ENCODE data around the gene CRIP1. TPM values are rescaled to one million over a fixed set of nuclear protein-coding genes. Genes with fewer than 3 reads are reported as not detected.

The CRIP1 gene
- total RNA-seq, 1 experiment from 2014 or later, result 6.9 TPM

DNA sequence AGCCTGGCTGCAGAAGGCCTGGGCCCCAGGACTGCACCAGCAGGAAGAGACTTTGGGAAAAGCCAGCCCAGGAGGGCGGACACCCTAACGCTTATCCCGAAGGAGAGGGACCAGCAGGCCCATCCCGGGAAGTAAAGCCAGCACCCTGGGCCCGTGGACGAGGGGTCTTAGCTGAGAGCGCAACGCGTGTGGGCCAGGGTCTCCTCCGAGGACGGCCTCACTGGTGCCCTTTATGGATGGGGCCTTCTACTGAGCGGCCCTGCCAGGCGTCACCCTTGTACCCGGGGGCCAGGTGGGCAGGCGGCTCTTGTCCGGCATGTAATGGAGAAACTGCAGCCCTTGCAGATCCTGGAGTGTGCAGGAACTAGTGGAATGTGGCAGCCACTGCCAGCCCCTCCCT is 18.4 kb downstream of the CRIP1 start:
- no peaks in the 10 kb centered on the region for H4K20me1 ChIP-seq (ENCODE audit: control insufficient read depth, insufficient read depth, insufficient read length)
- H2BK20ac ChIP-seq (ENCODE audit: low read depth, low read length, poor library complexity, severe bottlenecking), result no peak overlapping the region
- no peaks in the 10 kb centered on the region for H3K79me1 ChIP-seq (ENCODE audit: insufficient read depth, low read depth, low read length, poor library complexity, severe bottlenecking)
- Mint-ChIP-seq H3K4me1 (0 out of 4 replicates have a peak, but pooled peaks cover 0 to under 1% of the 10 kb centered on the region in 2 experiments), H3K27ac (no peak overlapping the region), H3K4me3 (no peak overlapping the region), H3K36me3 (ENCODE audit: insufficient read depth in 1 of 3, low read depth in 3 of 3) (no peaks in the 10 kb centered on the region; a peak in 1 of 7 replicates), H3K9me3 (peaks cover 0 to 8% of the 10 kb centered on the region in 2 experiments; a peak in 2 of 5 replicates), H3K27me3 (ENCODE audit: low read depth) (peaks cover 24% of the 10 kb centered on the region)
- no peak overlapping the region for H3K23ac ChIP-seq (ENCODE audit: insufficient read length, low read depth, low read length)
- no peak overlapping the region for H3K9ac ChIP-seq (ENCODE audit: extremely low read depth, insufficient read length, low read length)
- H3K27ac ChIP-seq (ENCODE audit: insufficient read length, low read depth, low read length), result no peak overlapping the region
- TF ChIP-seq, protein P1, sequence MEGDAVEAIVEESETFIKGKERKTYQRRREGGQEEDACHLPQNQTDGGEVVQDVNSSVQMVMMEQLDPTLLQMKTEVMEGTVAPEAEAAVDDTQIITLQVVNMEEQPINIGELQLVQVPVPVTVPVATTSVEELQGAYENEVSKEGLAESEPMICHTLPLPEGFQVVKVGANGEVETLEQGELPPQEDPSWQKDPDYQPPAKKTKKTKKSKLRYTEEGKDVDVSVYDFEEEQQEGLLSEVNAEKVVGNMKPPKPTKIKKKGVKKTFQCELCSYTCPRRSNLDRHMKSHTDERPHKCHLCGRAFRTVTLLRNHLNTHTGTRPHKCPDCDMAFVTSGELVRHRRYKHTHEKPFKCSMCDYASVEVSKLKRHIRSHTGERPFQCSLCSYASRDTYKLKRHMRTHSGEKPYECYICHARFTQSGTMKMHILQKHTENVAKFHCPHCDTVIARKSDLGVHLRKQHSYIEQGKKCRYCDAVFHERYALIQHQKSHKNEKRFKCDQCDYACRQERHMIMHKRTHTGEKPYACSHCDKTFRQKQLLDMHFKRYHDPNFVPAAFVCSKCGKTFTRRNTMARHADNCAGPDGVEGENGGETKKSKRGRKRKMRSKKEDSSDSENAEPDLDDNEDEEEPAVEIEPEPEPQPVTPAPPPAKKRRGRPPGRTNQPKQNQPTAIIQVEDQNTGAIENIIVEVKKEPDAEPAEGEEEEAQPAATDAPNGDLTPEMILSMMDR (conservative IDR thresholded peaks at IDR 0.05), result no peak
- no peak overlapping the region for H3K14ac ChIP-seq (ENCODE audit: insufficient read depth, low read length)
- H4K5ac ChIP-seq (ENCODE audit: insufficient read length, low read depth, low read length), result no peak overlapping the region
- no peak overlapping the region for H3K18ac ChIP-seq (ENCODE audit: insufficient read length, low read depth, low read length)
- H3K56ac ChIP-seq (ENCODE audit: insufficient read length, low read depth, low read length), result no peak overlapping the region
- no peak overlapping the region for H2BK120ac ChIP-seq (ENCODE audit: low read depth, low read length, poor library complexity, severe bottlenecking)
- no peak overlapping the region for H2BK12ac ChIP-seq (ENCODE audit: insufficient read length, low read depth, low read length)
- no peak for DNase-seq
- no peak overlapping the region for H2AK5ac ChIP-seq (ENCODE audit: insufficient read length, low read length)
- H3T11ph ChIP-seq (ENCODE audit: low read length), result no peak overlapping the region
- peaks cover 2% of the 10 kb centered on the region for H3K23me2 ChIP-seq (ENCODE audit: insufficient read length, low read depth, low read length, poor library complexity, severe bottlenecking)
- no peaks in the 10 kb centered on the region for H3K4me1 ChIP-seq (ENCODE audit: insufficient read depth, low read length)
- no peak overlapping the region for H4K8ac ChIP-seq (replicated peaks; ENCODE audit: insufficient read length, low read depth, low read length)
- H3K9me3 ChIP-seq (ENCODE audit: control insufficient read depth, low read depth, low read length), result no peaks in the 10 kb centered on the region
- no peaks in the 10 kb centered on the region for H3K79me2 ChIP-seq (ENCODE audit: insufficient read depth, low read length)
- no peak overlapping the region for H2AFZ ChIP-seq (ENCODE audit: low read length)
- H3K4ac ChIP-seq (ENCODE audit: low read depth, low read length), result no peak overlapping the region
- H3K27me3 ChIP-seq (ENCODE audit: insufficient read depth, low read length), result no peaks in the 10 kb centered on the region; the same call in 1 of the 2 replicates
- no peak overlapping the region for H2BK5ac ChIP-seq (ENCODE audit: insufficient read length, low read length)
- no peak overlapping the region for H3K4me2 ChIP-seq (ENCODE audit: insufficient read depth, insufficient read length, low read length)
- no peak overlapping the region for H4K91ac ChIP-seq (ENCODE audit: insufficient read length, low read depth, low read length)
- H2BK15ac ChIP-seq (ENCODE audit: low read depth, low read length), result no peak overlapping the region
- WGBS (ENCODE audit: extremely low coverage, insufficient read length, low lambda C conversion rate), result no CpG with 5 or more reads among the region's 16 CpGs
